WTC11 (cell line): ENCODE results near the gene TOM1L2. TPM values are rescaled to one million over a fixed set of nuclear protein-coding genes. Genes with fewer than 3 reads are reported as not detected.

Experiments
- ATAC-seq: fragments of 200-7000 bp; cut with Tn5 transposase; 2 replicates; pipeline ENCODE4 v1.10.0; 2021; ENCODE audit warnings: mild to moderate bottlenecking, moderate library complexity
- CTCF ChIA-PET: fragments of 300-600 bp; sonication (Branson Sonifier 250); formaldehyde crosslinking; loops from one replicate; lab custom pipeline; 2021; ENCODE audit warnings: antibody characterized with exemption; lab: Charles Lee
- POLR2A ChIA-PET: fragments of 350-600 bp; sonication (Branson Sonifier 250); formaldehyde crosslinking; loops from one replicate; lab custom pipeline; 2021; ENCODE audit warnings: antibody characterized with exemption; lab: Charles Lee
- DNase-seq: peaks from one replicate; pipeline ENCODE4 v3.0.0; 2021; ENCODE audit warnings: low spot score
- H3K27ac Mint-ChIP-seq: 2 replicates; pipeline ENCODE4 v1.8.0; 2021; ENCODE audit warnings: mixed read lengths
- H3K27me3 Mint-ChIP-seq: 2 replicates; pipeline ENCODE4 v1.8.0; 2021; ENCODE audit warnings: low read depth, mild to moderate bottlenecking, moderate library complexity, mixed read lengths
- H3K36me3 Mint-ChIP-seq: 2 replicates; pipeline ENCODE4 v1.8.0; 2021; ENCODE audit warnings: mixed read lengths
- H3K4me1 Mint-ChIP-seq: 2 replicates; pipeline ENCODE4 v1.8.0; 2022; ENCODE audit warnings: mixed read lengths
- H3K4me3 Mint-ChIP-seq: 2 replicates; pipeline ENCODE4 v1.8.0; 2021; ENCODE audit warnings: mild to moderate bottlenecking, moderate library complexity, mixed read lengths
- H3K9me3 Mint-ChIP-seq: 2 replicates; pipeline ENCODE4 v1.8.0; 2021; ENCODE audit warnings: mixed read lengths
- ATF6 ChIP-seq: sonication (generic); formaldehyde crosslinking; IDR thresholded peaks from 2 replicates; pipeline ENCODE4 v1.8.1; 2023; ENCODE audit warnings: mild to moderate bottlenecking, missing genetic modification reagents
- CBFB ChIP-seq: sonication (generic); formaldehyde crosslinking; IDR thresholded peaks from 2 replicates; pipeline ENCODE4 v1.8.1; 2022; ENCODE audit warnings: mild to moderate bottlenecking, low read depth, missing genetic modification reagents
- E2F1 ChIP-seq: sonication (generic); formaldehyde crosslinking; IDR thresholded peaks from 2 replicates; pipeline ENCODE4 v1.8.0; 2022; ENCODE audit warnings: mild to moderate bottlenecking, missing genetic modification reagents
- FOXP4 ChIP-seq: sonication (generic); formaldehyde crosslinking; IDR thresholded peaks from 2 replicates; pipeline ENCODE4 v1.8.0; 2022; ENCODE audit warnings: mild to moderate bottlenecking, missing genetic modification reagents
- HMGXB4 ChIP-seq: sonication (generic); formaldehyde crosslinking; IDR thresholded peaks from 2 replicates; pipeline ENCODE4 v1.8.1; 2023; ENCODE audit warnings: mild to moderate bottlenecking, moderate library complexity, missing genetic modification reagents
- IRF2 ChIP-seq: sonication (generic); formaldehyde crosslinking; IDR thresholded peaks from 2 replicates; pipeline ENCODE4 v1.8.0; 2022; ENCODE audit warnings: low read depth, missing genetic modification reagents, borderline replicate concordance
- MAX ChIP-seq: sonication (generic); formaldehyde crosslinking; IDR thresholded peaks from 2 replicates; pipeline ENCODE4 v1.8.0; 2022; ENCODE audit warnings: mild to moderate bottlenecking, missing genetic modification reagents
- NFATC4 ChIP-seq: fragments of 250-450 bp; sonication (Bioruptor Pico); IDR thresholded peaks from 2 replicates; pipeline ENCODE4 v1.9.0; 2021; ENCODE audit warnings: mild to moderate bottlenecking
- NFYB ChIP-seq: sonication (generic); formaldehyde crosslinking; conservative IDR thresholded peaks from 2 replicates; pipeline ENCODE4 v1.8.0; 2022; ENCODE audit warnings: low read depth, missing genetic modification reagents
- NR3C1 ChIP-seq: sonication (generic); formaldehyde crosslinking; conservative IDR thresholded peaks from 2 replicates; pipeline ENCODE4 v1.8.1; 2023; ENCODE audit warnings: low read depth, mild to moderate bottlenecking, missing genetic modification reagents
- PRDM15 ChIP-seq: sonication (generic); formaldehyde crosslinking; IDR thresholded peaks from 2 replicates; pipeline ENCODE4 v1.8.0; 2022; ENCODE audit warnings: missing genetic modification reagents
- ZNF232 ChIP-seq: sonication (generic); formaldehyde crosslinking; IDR thresholded peaks from 2 replicates; pipeline ENCODE4 v1.8.0; 2022; ENCODE audit warnings: mild to moderate bottlenecking, missing genetic modification reagents
- ZNF512 ChIP-seq: sonication (generic); formaldehyde crosslinking; IDR thresholded peaks from 2 replicates; pipeline ENCODE4 v1.8.1; 2022; ENCODE audit warnings: missing genetic modification reagents, borderline replicate concordance
- ZNF671 ChIP-seq: fragments of 250-450 bp; sonication (Bioruptor Pico); IDR thresholded peaks from 2 replicates; pipeline ENCODE4 v1.8.0; 2021; ENCODE audit warnings: mild to moderate bottlenecking
- total RNA-seq: library from RNA; stranded (reverse); gene quantifications from 3 replicates; pipeline ENCODE4 v1.2.3, GENCODE V29; 2021

TOM1L2 gene
- total RNA-seq, 1 experiment from 2014 or later, result 6.4 TPM

GRCh38 chr17:17930674-17931073 is 41.5 kb downstream of the TOM1L2 start:
- Mint-ChIP-seq H3K27ac (no peak overlapping the region), H3K9me3 (no peaks in the 10 kb centered on the region), H3K27me3 (no peaks in the 10 kb centered on the region), H3K4me3 (no peak overlapping the region), H3K36me3 (no peaks in the 10 kb centered on the region), H3K4me1 (peaks cover 22% of the 10 kb centered on the region)
- POLR2A ChIA-PET, result no interaction called here
- CTCF ChIA-PET, result interaction anchor here (1.3 to 1.6 kb wide), 2 partner anchors 9 to 40 kb away, joined by 3 to 6 read pairs; no protein-coding TSS in a partner anchor
- TF ChIP-seq NR3C1, result no peak
- no peak for TF ChIP-seq MAX
- no peak for TF ChIP-seq ATF6 (CRISPR knock-in tag)
- TF ChIP-seq ZNF232 (CRISPR knock-in tag), result no peak
- no peak for TF ChIP-seq E2F1 (CRISPR knock-in tag)
- no peak for TF ChIP-seq FOXP4
- no peak for TF ChIP-seq ZNF512
- no peak for TF ChIP-seq PRDM15 (CRISPR knock-in tag)
- no peak for TF ChIP-seq HMGXB4 (CRISPR knock-in tag)
- no peak for TF ChIP-seq IRF2 (CRISPR knock-in tag)
- TF ChIP-seq ZNF671 (CRISPR knock-in tag), result no peak
- TF ChIP-seq NFYB, result no peak
- TF ChIP-seq NFATC4 (CRISPR knock-in tag), result no peak
- TF ChIP-seq CBFB, result no peak
- no peak for DNase-seq
- ATAC-seq, result no peak
